CD4-positive, alpha-beta T cell treated with Interleukin-15 for 1 hour (primary cell): ENCODE data around the gene SLC17A7.

Experiments
- DNase-seq: peaks from one replicate; pipeline ENCODE4 v3.0.0-alpha.2; 2020

The SLC17A7 gene

DNA sequence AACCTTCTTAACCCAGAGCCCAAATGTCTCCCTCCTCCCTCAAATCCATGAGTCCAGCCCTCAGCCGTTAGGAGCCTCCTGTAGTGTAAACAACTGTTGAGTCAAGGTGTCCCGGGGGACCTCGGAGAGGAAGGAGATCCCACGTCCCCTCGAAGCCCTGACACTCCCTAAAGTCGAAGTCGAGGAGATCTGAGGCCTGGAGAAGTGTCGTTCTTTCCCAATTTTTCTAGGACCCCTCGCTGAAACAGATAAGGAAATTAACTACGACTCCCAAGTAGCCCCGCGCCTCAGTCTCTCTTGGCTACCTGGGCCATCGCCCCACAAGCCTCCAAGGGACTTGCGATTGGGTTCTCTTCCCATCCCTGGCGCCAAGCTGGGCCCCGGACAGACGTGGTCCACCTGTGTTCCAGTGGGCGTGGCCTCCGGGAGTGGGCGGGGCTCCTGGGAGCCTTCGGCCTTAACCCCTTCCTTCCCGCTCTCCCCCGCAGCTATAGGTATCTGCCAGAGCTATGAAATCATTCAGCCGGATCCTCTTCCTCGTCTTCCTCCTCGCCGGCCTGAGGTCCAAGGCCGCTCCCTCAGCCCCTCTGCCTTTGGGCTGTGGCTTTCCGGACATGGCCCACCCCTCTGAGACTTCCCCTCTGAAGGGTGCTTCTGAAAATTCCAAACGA lies 15.3 kb downstream of the SLC17A7 start:
- no peak for DNase-seq

DNA sequence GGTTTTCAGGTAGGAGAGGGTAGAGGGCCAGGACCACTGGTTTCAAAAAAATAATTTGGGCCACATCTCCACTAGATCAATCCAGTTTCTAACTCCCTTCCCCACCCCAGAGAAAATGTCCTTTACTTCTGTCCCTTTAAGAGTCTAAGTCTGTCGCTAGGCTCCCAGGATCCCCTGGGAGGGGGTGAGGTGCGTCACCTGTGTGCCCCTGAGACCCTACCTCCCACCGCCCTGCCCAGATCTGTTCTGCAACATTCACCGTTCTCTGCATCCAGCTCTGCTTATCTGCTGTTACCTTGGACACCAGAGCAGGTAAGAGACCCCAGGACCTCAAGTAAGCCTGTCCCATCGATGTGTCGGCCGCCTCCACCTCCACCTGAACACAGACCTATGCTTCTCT lies 16.1 kb downstream of the SLC17A7 start, which contains the start of gene GFY:
GFY (plus strand) TSS at position 211 of the 400 bp plus-strand sequence. CDS start 1,043 bp downstream, outside the sequence.
- no peak for DNase-seq

DNA sequence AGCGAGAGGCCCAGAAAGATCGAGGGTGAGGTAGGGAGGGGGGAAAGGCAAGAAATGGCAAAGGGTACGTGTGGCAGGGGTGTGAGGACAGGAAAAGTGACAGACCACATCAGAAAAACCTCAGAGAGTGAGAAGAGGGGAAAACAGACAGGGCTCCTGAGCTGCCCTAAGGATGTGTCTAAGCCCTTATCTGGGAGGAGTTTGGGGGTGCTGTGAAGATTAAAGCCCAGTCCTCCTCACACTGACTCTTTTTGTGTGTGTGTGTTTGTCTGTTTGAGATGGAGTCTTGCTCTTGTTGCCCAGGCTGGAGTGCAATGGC lies 17.4 kb downstream of the SLC17A7 start:
- DNase-seq: no peak

DNA sequence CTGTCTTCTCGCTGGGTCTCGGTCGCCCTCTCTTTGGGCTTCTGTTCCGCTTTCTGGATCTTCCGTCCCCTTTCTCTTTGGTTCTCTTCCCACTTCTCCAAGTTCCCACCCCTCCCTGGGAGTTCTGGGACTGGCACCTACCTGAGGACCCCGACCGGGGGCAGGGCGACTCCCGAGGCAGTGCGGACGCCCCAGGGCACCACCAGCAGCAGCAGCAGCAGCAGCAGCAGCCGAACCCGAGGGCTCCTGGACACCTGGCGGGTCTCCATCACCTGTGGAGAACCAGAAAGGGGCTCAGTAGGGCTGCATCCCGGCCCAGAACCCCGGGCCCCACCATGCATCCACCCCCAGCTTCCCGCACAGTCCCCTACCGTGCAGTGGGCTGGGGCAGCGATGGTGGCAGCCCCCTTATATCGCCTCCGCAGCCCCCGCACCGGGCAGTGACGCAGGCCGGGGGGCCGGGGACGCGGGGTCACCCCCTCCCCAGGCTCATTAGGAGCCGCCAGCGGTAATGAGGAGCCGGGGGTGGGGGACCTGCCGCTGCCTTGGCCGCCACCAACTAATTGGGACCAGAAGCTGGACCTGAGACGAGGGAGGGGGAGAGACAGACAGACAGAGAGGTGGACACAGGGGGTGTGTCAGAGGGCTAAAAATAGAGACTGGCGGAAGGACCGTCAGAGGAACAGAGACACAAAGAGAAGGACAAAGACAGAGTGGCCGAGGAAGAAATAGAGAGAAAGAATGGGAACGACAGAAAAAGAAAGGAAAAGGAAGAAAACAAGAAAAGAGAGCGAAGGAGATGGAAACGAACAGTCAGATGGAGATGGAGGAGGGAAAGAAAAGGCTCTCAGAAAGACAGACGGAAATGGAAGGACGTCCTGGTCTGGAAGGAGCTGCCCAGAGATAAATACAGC lies 18.0 kb downstream of the SLC17A7 start, which contains the start of gene PTH2:
PTH2 (minus strand) TSS at position 371 of the 914 bp plus-strand sequence; CDS start at position 269, 102 bp downstream.
- DNase-seq: no peak

- peak; percentile 43 for DNase-seq
These were observed 18.8 kb downstream of the SLC17A7 start for GRCh38 chr19:49422407-49423070.

GRCh38 chr19:49421878-49422202 lies 19.5 kb downstream of the SLC17A7 start:
- DNase-seq: no peak

DNA sequence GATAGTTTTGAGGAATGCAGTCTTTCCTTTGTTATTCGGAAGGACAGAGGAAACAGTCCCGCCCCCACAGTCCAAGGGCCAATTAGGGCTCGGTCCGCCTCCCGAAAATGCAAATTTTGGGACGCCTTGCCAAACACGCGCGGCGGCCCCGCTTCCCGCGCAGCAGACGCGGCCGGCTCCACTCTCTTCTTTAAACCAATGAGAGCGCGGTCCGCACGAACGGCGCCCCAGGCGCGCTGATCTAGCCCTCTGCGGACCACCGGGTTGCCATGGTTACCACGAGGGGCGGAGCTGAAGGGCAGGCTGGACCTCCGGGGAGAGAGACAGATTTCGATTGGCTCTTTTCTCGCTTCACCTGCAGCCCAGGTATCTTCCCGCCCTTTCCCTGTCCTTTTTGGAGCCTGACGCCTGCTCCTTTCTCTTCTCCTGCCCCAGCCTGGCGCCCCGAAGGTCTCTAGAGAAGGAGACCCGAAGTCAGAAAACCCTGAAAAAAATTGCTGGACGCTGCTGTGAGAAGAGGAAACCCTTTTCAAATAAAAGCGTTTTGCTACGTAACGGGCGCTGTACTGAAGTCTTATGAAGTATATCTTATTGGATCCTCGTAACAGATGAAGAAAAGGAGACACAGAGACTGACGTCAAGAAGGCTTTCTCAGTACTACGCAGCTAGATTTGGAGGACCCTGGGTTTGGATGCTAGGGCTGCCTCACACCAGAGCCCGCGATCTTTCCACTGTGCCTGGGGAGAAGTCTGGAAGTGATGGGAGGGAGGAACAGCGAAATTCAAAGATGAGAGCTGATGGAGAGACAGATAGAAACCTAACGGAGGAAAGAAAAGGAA lies 20.1 kb downstream of the SLC17A7 start:
- DNase-seq: peak; percentile 36

- DNase-seq: no peak
These were observed 21.1 kb downstream of the SLC17A7 start for GRCh38 chr19:49420227-49420626.

DNA sequence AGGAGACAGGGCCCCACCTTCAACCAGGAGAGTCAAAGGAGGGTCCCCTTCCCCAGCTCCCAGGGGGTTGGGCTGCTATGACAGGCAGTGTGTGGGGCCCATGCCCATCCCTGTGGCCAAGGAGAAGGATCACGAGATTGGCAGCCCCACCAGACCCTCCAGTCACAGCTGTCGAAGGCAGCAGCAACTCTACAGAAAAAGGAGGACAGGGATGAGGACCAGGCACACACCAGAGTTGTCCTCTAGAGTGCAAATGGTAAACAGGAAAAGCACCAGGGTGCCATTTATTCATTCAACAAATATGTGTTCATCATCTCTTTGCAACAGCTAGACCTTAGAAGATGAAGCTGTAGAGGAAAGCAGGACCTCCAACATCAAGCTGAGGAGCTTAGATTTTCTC lies 22.2 kb downstream of the SLC17A7 start:
- DNase-seq: no peak

- DNase-seq: no peak
These were observed 22.8 kb downstream of the SLC17A7 start for GRCh38 chr19:49418511-49418910.

- no peak for DNase-seq
These were observed 24.2 kb downstream of the SLC17A7 start for GRCh38 chr19:49417088-49417487.

- no peak for DNase-seq
These were observed 25.5 kb downstream of the SLC17A7 start for GRCh38 chr19:49415810-49416200.

GRCh38 chr19:49415102-49415809 lies 26.1 kb downstream of the SLC17A7 start:
- no peak for DNase-seq

GRCh38 chr19:49414256-49414655 lies 27.1 kb downstream of the SLC17A7 start:
- no peak for DNase-seq

GRCh38 chr19:49413348-49413747 lies 28.0 kb downstream of the SLC17A7 start:
- DNase-seq: no peak

- no peak for DNase-seq
These were observed 29.5 kb downstream of the SLC17A7 start for GRCh38 chr19:49411681-49412326.

- DNase-seq: peak; percentile 43
These were observed 31.8 kb downstream of the SLC17A7 start for GRCh38 chr19:49409441-49410029.

DNA sequence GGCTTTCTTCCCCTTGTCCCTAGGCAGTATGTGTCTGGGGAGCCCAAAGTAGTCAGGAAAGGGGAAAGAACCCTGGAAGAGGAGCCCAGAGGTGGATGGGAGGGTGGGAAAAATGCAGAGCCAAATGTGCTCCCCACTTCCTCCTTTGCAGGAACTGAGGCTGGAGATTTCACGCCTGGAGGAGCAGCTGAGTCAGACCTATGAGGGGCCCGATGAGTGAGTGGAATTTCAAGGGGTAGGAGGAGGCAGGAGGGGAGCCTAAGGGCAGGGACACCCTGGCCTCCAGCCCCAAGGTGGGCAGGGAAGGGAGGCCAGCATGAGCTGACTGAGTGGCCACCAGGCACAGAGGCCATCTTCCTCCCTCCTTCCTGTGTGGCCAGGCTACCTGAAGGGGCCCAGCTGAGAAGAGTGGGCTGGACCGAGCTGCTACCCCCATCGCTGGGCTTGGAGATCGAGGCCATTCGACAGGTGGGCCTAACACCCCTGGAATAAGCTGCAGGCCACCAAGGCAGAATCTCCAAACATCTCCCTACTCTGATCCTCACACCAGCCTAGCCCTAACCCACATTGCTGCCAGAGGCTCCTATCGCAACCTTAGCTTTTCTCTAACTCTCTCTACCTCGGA lies 32.4 kb downstream of the SLC17A7 start:
- DNase-seq: no peak

DNA sequence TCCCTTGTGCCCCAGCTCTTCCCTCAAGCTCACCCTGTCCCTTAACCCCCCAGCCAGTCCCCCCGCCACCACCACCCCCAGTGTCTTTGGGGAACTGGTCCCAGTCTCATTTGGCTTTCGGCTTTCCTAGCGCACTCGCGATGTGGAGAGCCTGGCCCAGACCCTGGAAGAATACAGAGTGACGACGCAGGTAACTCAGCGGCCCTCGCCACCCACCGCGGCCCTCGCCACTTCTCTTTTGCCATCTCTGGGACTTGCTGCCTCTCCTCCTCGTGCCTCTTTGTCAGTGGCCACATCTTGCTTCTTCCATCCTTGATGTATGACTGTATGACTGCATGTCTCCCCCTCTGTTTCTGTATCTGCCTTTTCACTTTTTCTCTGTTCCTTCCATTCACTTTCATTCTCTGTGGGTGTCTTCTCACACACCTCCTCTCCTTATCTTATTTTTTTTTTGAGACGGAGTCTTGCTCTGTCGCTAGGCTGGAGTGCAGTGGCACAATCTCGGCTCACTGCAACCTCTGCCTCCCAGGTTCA lies 33.8 kb downstream of the SLC17A7 start:
- no peak for DNase-seq

DNA sequence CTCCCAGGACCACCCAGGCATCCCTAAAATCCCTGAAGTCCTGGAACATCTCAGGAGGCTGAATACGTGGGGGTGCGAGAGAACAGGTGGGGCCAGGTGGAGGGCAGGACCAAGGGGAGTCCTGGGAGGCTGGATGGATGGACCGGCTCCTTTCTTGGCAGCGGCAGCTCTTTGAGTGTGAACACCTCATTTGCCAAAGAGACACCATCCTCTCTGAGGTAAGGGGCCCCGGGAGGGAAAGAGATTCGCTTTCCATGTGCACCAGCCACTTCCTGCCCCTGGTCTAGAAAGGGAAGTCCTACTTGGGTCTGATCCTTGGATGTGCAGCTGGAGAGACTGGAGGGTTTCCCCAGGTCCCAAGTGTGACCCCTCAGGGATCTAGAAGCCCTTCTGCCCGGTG lies 34.2 kb downstream of the SLC17A7 start:
- no peak for DNase-seq
